NT2/D1 (cell line): ENCODE measurements around the gene TBR1.

Source experiments
- SUZ12 ChIP-seq: IDR thresholded peaks from 2 replicates; pipeline ENCODE4 v1.6.1; 2011; ENCODE audit not compliant: insufficient read length, insufficient read depth; ENCODE audit errors: extremely low read depth
- YY1 ChIP-seq: IDR thresholded peaks from 2 replicates; pipeline ENCODE4 v1.6.1; 2011; ENCODE audit not compliant: insufficient read length, insufficient read depth
- ZNF274 ChIP-seq: IDR thresholded peaks from 2 replicates; pipeline ENCODE4 v1.6.1; 2011; ENCODE audit warnings: mild to moderate bottlenecking, low read depth, low read length

- no peak for TF ChIP-seq YY1
- no peak for TF ChIP-seq SUZ12
- no peak for TF ChIP-seq ZNF274
These were observed 776 bp downstream of the TBR1 start for GRCh38 chr2:161416708-161417437.
